ENCODE data around the gene EGR1.

- TF ChIP-seq CTCF (conservative IDR thresholded peaks at IDR 0.05 in 1 of 2, IDR thresholded peaks at IDR 0.05 in 1 of 2; ENCODE audit: extremely low read depth in 1 of 2, insufficient read depth in 1 of 2, low read depth in 1 of 2, low read length in 2 of 2) = peak in 1 of 2 donors; percentile 9
- no peak for TF ChIP-seq EZH2 (IDR thresholded peaks at IDR 0.05; ENCODE audit: borderline replicate concordance, low read length)
Measured at GRCh38 chr5:138465261-138466124, at the start of gene EGR1.
